Heart left ventricle (tissue), 16 donors: Measurements from ENCODE around the gene PDE1A. TPM values are rescaled to one million over a fixed set of nuclear protein-coding genes. Genes with fewer than 3 reads are reported as not detected.
A peak's percentile ranks its signal among the peaks of the same experiment; 100 is the strongest.

ENCODE experiments used
- ATAC-seq, 4 donors: fragments of 200-7000 bp; cut with Tn5 transposase; one replicate each; pipeline ENCODE4 v1.9.1; 2020 to 2022; ENCODE audit warnings: moderate library complexity in 4 of 4, mild to moderate bottlenecking in 3 of 4, moderate number of reproducible peaks in 1 of 4
- DNase-seq, 5 donors: peaks; one replicate each; pipeline ENCODE4 v3.0.0-alpha.2; 2020
- H3K27ac ChIP-seq, 12 donors: fragments of 200-600 bp; sonication (generic) in 4 of 12; one replicate each; pipeline versions ENCODE4 v1.5.0 to v1.8.0; 2016 to 2022; ENCODE audit warnings: mild to moderate bottlenecking in 2 of 12
- H3K27me3 ChIP-seq, 9 donors: fragments of 200-600 bp; sonication (generic) in 2 of 9; one replicate each; pipeline versions ENCODE4 v1.5.1 to v1.8.0; 2016 to 2022; ENCODE audit warnings: mild to moderate bottlenecking in 3 of 9
- H3K36me3 ChIP-seq, 9 donors: fragments of 200-600 bp; sonication (generic) in 2 of 9; one replicate each; pipeline versions ENCODE4 v1.5.0 to v1.8.0; 2018 to 2022; ENCODE audit warnings: mild to moderate bottlenecking in 2 of 9
- H3K4me1 ChIP-seq, 12 donors: fragments of 200-600 bp; sonication (generic) in 4 of 12; one replicate each; pipeline versions ENCODE4 v1.5.0 to v1.8.0; 2016 to 2022; ENCODE audit warnings: mild to moderate bottlenecking in 3 of 12
- H3K4me3 ChIP-seq, 12 donors: fragments of 200-600 bp; sonication (generic) in 4 of 12; one replicate each; pipeline versions ENCODE4 v1.5.0 to v1.8.0; 2017 to 2022; ENCODE audit warnings: mild to moderate bottlenecking in 9 of 12, moderate library complexity in 4 of 12
- H3K9me3 ChIP-seq, 12 donors: fragments of 200-600 bp; sonication (generic) in 4 of 12; one replicate each; pipeline versions ENCODE4 v1.5.0 to v1.8.0; 2016 to 2022; ENCODE audit warnings: mild to moderate bottlenecking in 1 of 12
- CTCF ChIP-seq, 12 donors: fragments of 200-600 bp; sonication (generic) in 4 of 12; IDR thresholded peaks; one replicate each; pipeline versions ENCODE4 v1.5.0 to v1.8.0; 2018 to 2022; ENCODE audit warnings: antibody characterized with exemption in 12 of 12, mild to moderate bottlenecking in 5 of 12
- POLR2A ChIP-seq, 2 donors: fragments of 450-650 bp; IDR thresholded peaks; one replicate each; pipeline ENCODE4 v1.6.1; 2017; ENCODE audit warnings: antibody characterized with exemption in 2 of 2, mild to moderate bottlenecking in 2 of 2, moderate library complexity in 2 of 2
- WGBS, 4 donors: extraction: QIAGEN DNeasy Blood & Tissue Kit in 2 of 4; methylation state at CpG; one replicate each; pipeline versions ENCODE4 v1.1.5 to v1.1.7; 2013 to 2018; 5-methylcytosine and 5-hydroxymethylcytosine counted together
- intact Hi-C, 10 donors: fragments of 100-400 bp; cut with DNase I; formaldehyde crosslinking; loops; one replicate each; pipeline versions ENCODE4 v1.11.1 to v1.14.2; 2022
- long read RNA-seq, 3 donors: library from polyadenylated mRNA; unstranded; transcript quantifications; one replicate each; pipeline ENCODE4 v2.0.0, GENCODE V29; 2020 to 2021
- polyA plus RNA-seq, 2 donors: library from polyadenylated mRNA; stranded (reverse); fragments of 200-250 nt; gene quantifications; one replicate each; pipeline ENCODE4 v1.2.3, GENCODE V29; 2013
- total RNA-seq, 9 donors: library from RNA; depleted of rRNA in 2 of 9; stranded (reverse); fragments of >200 nt in 2 of 9; fragmentation: NEBNext Ultra II Directional in 3 of 9; extraction: Animal tissue kit (Norgen Biotek cat#: 25700) in 3 of 9; gene quantifications; one replicate each; pipeline versions ENCODE4 v1.1.0 to v1.2.4, GENCODE V29; 2016 to 2023
- donor health status: ischemic (EF 13 %, LVEDD 7.1; RV severe dilation, severe dysfunction).
- donor health status: healthy with polysubstance abuse.
- donor health status: DM: no; HTN: yes; CAD: no.
- donor health status: DM: no; HTN: no; CAD: no.
- donor health status: ischemic (EF 25% LVEDD 6.9; RV normal size, moderate dysfunction).
- donor health status: ischemic (EF 25% LVEDD 5.7; RV mildly dilated, moderate dysfunction).
- donor health status: healthy.
- donor health status: DM: yes; HTN: yes; CAD: no.
- donor health status: ischemic (EF 35%, LVEDD 5.7; RV mildly dilated, moderate dysfunction).
- donor health status: nonischemic (EF 11% LVEDD 7.7; RV severe dilation, severe dysfunction).
- donor health status: DM: yes; HTN: yes; CAD: no.
- donor health status: PGD.
- donor health status: ischemic (EF 29% LVEDD 5.4; RV normal size, mild dysfunction).
- donor health status: nonischemic (EF 23%, LVEDD 6.1; RV moderate dilation, normal function).

PDE1A gene
- 10 to 100 TPM in 4 of 9 donors, 1 to 10 TPM in 5; 4.9 to 25.5 (median 7.6) TPM for total RNA-seq
- 1 to 10 TPM; 2.5 to 3.9 TPM for polyA plus RNA-seq
- long read RNA-seq, donor 1, transcript PDE1A-201 (14 exons, 2,338 nt) = major isoform, 16 of 47 reads
- long read RNA-seq, donor 1, partial matches to known transcripts = 17 of 47 reads
- long read RNA-seq, donor 1, other reads (novel, unspliced or antisense) = 14 of 47 reads
- long read RNA-seq, donor 2, transcript PDE1A-201 (14 exons, 2,338 nt) = major isoform, 18 of 39 reads
- long read RNA-seq, donor 2, partial matches to known transcripts = 11 of 39 reads
- long read RNA-seq, donor 2, other reads (novel, unspliced or antisense) = 10 of 39 reads
- long read RNA-seq, donor 3, transcript PDE1A-201 (14 exons, 2,338 nt) = major isoform, 5 of 9 reads
- long read RNA-seq, donor 3, partial matches to known transcripts = 0 of 9 reads
- long read RNA-seq, donor 3, other reads (novel, unspliced or antisense) = 4 of 9 reads

DNA sequence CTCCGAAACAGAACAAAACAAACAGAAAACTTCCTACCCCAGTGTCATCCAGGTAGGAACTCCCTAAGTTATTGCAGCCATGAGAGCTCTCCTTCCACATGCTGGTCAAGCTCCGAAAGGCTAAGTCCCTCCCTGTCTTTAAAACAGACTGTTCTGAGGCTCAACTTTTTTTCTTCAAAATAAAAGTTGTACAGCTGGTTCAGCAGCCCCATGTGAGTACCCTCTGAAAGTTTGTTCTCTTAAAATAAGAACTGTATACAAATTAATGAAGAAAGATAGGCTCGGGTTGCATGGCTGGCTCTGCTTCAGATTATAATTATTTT, at the start of gene PDE1A:
Gene PDE1A (minus strand): TSS at position 119 of the 323 bp plus-strand sequence.
- DNase-seq (peak in 1 of 5 donors; percentile 12), ATAC-seq (peak; percentile 59 to 69 (median 68))
- TF ChIP-seq CTCF (IDR thresholded peaks at IDR 0.05) (no peak), POLR2A (IDR thresholded peaks at IDR 0.05) (no peak)
- Histone ChIP-seq H3K27me3 (no peaks in the 10 kb centered on the region), H3K36me3 (no peaks in the 10 kb centered on the region), H3K9me3 (peaks cover 0 to 4% (median 0%) of the 10 kb centered on the region in 12 donors), H3K27ac (peak within 1 kb of the TSS; percentile 26 to 87 (median 74)), H3K4me3 (peak within 1 kb of the TSS; percentile 13 to 68 (median 50)), H3K4me1 (peaks cover 0 to 8% (median 0%) of the 10 kb centered on the region in 12 donors)
- intact Hi-C loops = loop anchor here in 3 of 10 donors (5.0 to 10.0 kb wide), 5 partner anchors 158 to 242 kb away; no protein-coding TSS in a partner anchor
- 20 to 55% (median 36%) methylated on average over 3 of the region's 3 CpGs for WGBS, 4 donors

GRCh38 chr2:182473635-182474034, 46.8 kb upstream of the PDE1A start:
- H3K9me3 ChIP-seq = peaks cover 0 to 25% (median 5%) of the 10 kb centered on the region in 12 donors

DNA sequence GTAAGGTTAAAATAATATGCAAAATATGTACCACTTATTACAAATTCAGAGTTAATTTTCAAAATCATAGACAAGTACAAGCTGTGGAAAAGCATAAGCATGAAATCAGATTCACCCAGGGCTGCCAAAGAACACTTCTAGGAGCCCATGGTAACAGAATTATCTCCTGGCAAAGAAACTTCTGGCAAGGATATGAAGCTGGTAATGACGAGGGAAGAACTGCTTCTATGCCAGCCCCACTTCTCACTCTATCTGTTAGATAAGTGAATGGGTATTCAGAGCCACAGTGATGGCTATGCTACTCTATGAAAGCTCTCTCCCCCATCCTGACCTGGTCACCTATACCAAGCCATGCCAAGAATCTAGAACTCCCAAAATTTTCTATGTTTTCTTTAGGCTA, 36.9 kb upstream of the PDE1A start:
- Histone ChIP-seq H3K4me1 (peaks cover 0 to 10% (median 0%) of the 10 kb centered on the region in 12 donors), H3K36me3 (no peaks in the 10 kb centered on the region), H3K9me3 (peaks cover 0 to 11% (median 1%) of the 10 kb centered on the region in 12 donors), H3K27ac (peak overlapping the region in 4 of 12 donors; percentile 17 to 53 (median 44)), H3K27me3 (no peaks in the 10 kb centered on the region), H3K4me3 (no peak overlapping the region)
- intact Hi-C loops = loop anchor here in 1 of 10 donors (10.0 kb wide), 1 partner anchor 181 kb away; no protein-coding TSS in a partner anchor
- DNase-seq = peak in 4 of 5 donors; percentile 29 to 41 (median 38)
- peak; percentile 95 to 99 (median 96) for ATAC-seq
- WGBS, 4 donors = 19 to 28% (median 21%) methylated on average over 1 of the region's 1 CpG
- TF ChIP-seq POLR2A (IDR thresholded peaks at IDR 0.05) (no peak), CTCF (IDR thresholded peaks at IDR 0.05) (no peak)

More at GRCh38 chr2:182473635-182474034, 46.8 kb upstream of the PDE1A start:
- H3K4me3 ChIP-seq = no peak overlapping the region
- intact Hi-C loops = no loop called here
- H3K36me3 ChIP-seq = no peaks in the 10 kb centered on the region
- H3K27me3 ChIP-seq = no peaks in the 10 kb centered on the region
- no peak for DNase-seq
- 91 to 95% (median 94%) methylated on average over 4 of the region's 4 CpGs for WGBS, 4 donors
- no peaks in the 10 kb centered on the region for H3K4me1 ChIP-seq
- TF ChIP-seq POLR2A (IDR thresholded peaks at IDR 0.05) (no peak), CTCF (IDR thresholded peaks at IDR 0.05) (no peak)
- no peak for ATAC-seq
- H3K27ac ChIP-seq = no peak overlapping the region

- no peak for DNase-seq
- H3K9me3 ChIP-seq = no peaks in the 10 kb centered on the region
- 74 to 89% (median 79%) methylated on average over 4 of the region's 4 CpGs for WGBS, 4 donors
- intact Hi-C loops = loop anchor here in 1 of 10 donors (10.0 kb wide), 1 partner anchor 128 kb away; no protein-coding TSS in a partner anchor
- H3K27me3 ChIP-seq = no peaks in the 10 kb centered on the region
- TF ChIP-seq POLR2A (IDR thresholded peaks at IDR 0.05) (no peak), CTCF (IDR thresholded peaks at IDR 0.05) (no peak)
- H3K27ac ChIP-seq = no peak overlapping the region
- peaks cover 0 to 14% (median 0%) of the 10 kb centered on the region in 12 donors for H3K4me1 ChIP-seq
- no peak overlapping the region for H3K4me3 ChIP-seq
- no peak for ATAC-seq
- no peaks in the 10 kb centered on the region for H3K36me3 ChIP-seq
Observed at GRCh38 chr2:182456784-182457183, 29.9 kb upstream of the PDE1A start.
